GM10847 (cell line): ENCODE measurements around the gene PHYHIPL.

Experiments used
- POLR2A ChIP-seq: IDR thresholded peaks from 2 replicates; pipeline ENCODE4 v1.6.1; 2011; ENCODE audit not compliant: insufficient read length; ENCODE audit errors: extremely low read depth

The PHYHIPL gene

GRCh38 chr10:59177031-59177797, 771 bp downstream of the PHYHIPL start:
- TF ChIP-seq POLR2A = no peak

- TF ChIP-seq POLR2A = no peak
Observed at GRCh38 chr10:59177836-59178235, 1.4 kb downstream of the PHYHIPL start.

- no peak for TF ChIP-seq POLR2A
Observed at GRCh38 chr10:59179068-59179467, 2.6 kb downstream of the PHYHIPL start.

- TF ChIP-seq POLR2A = no peak
Observed at GRCh38 chr10:59180689-59181270, 4.3 kb downstream of the PHYHIPL start.

- no peak for TF ChIP-seq POLR2A
Observed at GRCh38 chr10:59181668-59182067, 5.2 kb downstream of the PHYHIPL start.

GRCh38 chr10:59190332-59190731, 13.9 kb downstream of the PHYHIPL start:
- no peak for TF ChIP-seq POLR2A

GRCh38 chr10:59206204-59206720, 29.8 kb downstream of the PHYHIPL start:
- TF ChIP-seq POLR2A = no peak

- TF ChIP-seq POLR2A = no peak
Observed at GRCh38 chr10:59212301-59212798, 35.9 kb downstream of the PHYHIPL start.

- no peak for TF ChIP-seq POLR2A
Observed at GRCh38 chr10:59214160-59214559, 37.7 kb downstream of the PHYHIPL start.

GRCh38 chr10:59216178-59216869, 39.9 kb downstream of the PHYHIPL start:
- no peak for TF ChIP-seq POLR2A

- TF ChIP-seq POLR2A = no peak
Observed at GRCh38 chr10:59222788-59223187, 46.3 kb downstream of the PHYHIPL start.

- TF ChIP-seq POLR2A = no peak
Observed at GRCh38 chr10:59225211-59225610, 48.8 kb downstream of the PHYHIPL start.

GRCh38 chr10:59227136-59227673, 50.8 kb downstream of the PHYHIPL start:
- no peak for TF ChIP-seq POLR2A

- no peak for TF ChIP-seq POLR2A
Observed at GRCh38 chr10:59229441-59229840, 53.0 kb downstream of the PHYHIPL start.

GRCh38 chr10:59234194-59234593, 57.8 kb downstream of the PHYHIPL start:
- TF ChIP-seq POLR2A = no peak
